K562 (cell line): Measurements from ENCODE around the gene RAB31. TPM values are rescaled to one million over a fixed set of nuclear protein-coding genes. Genes with fewer than 3 reads are reported as not detected.

Experiments
- ATAC-seq: fragments of 200-7000 bp; cut with Tn5 transposase; 3 replicates; pipeline ENCODE4 v1.9.1; 2020; ENCODE audit warnings: moderate library complexity
- BruUV-seq: library from RNA; stranded (reverse); fragments of 400-500 nt; replicated peaks from 2 replicates; lab custom pipeline; 2021; lab: Mats Ljungman, UMichigan
- CTCF ChIA-PET: fragments of 300-600 bp; formaldehyde crosslinking; extraction: SDS; loops from one replicate; lab custom pipeline; 2021; ENCODE audit warnings: low intra/inter-chr PET ratio; lab: Yijun Ruan, JAX
- POLR2A ChIA-PET: fragments of 300-600, 350-650 bp; sonication (Branson Sonifier 250); formaldehyde crosslinking; extraction: SDS; loops from one replicate; lab custom pipeline; 2021; ENCODE audit warnings: antibody characterized with exemption, inconsistent platforms; lab: Yijun Ruan, JAX
- DNase-seq, 4 experiments: peaks; one replicate each; pipeline versions ENCODE4 v3.0.0 to v3.0.0-alpha.2; 2011 to 2018; ENCODE audit warnings: low spot score in 3 of 4, mixed read lengths in 3 of 4; ENCODE audit errors: extremely low read depth in 1 of 4
- FAIRE-seq: peaks from 2 replicates; lab custom pipeline; 2011; peaks lifted over from hg19 to GRCh38; lab: Jason Lieb, UNC
- H2AFZ ChIP-seq: 2 replicates; pipeline ENCODE4 v1.6.0; 2011; ENCODE audit warnings: low read depth, low read length, control low read depth, inconsistent platforms
- H3K27ac ChIP-seq: fragments of 200-600 bp; 3 replicates; pipeline ENCODE4 v1.8.0; 2011; ENCODE audit warnings: low read depth, mild to moderate bottlenecking, control low read depth, inconsistent platforms, low read length, moderate library complexity, mixed read lengths; ENCODE audit errors: extremely low read depth
- H3K27me3 ChIP-seq, 2 experiments: fragments of 300-600 bp in 1 of 2; 2 replicates in 1 of 2; 3 replicates in 1 of 2; pipeline versions ENCODE4 v1.6.0 to v1.8.0; 2011; ENCODE audit warnings: inconsistent platforms in 2 of 2, low read length in 2 of 2, mild to moderate bottlenecking in 1 of 2, mixed read lengths in 1 of 2, moderate library complexity in 1 of 2; ENCODE audit not compliant: control insufficient read depth in 2 of 2, insufficient read depth in 2 of 2
- H3K36me3 ChIP-seq: fragments of 300-600 bp; 3 replicates; pipeline ENCODE4 v1.8.0; 2011; ENCODE audit warnings: mild to moderate bottlenecking, low read length, inconsistent platforms; ENCODE audit not compliant: control insufficient read depth, insufficient read depth
- H3K4me1 ChIP-seq, 2 experiments: fragments of 200-600 bp in 1 of 2; replicated peaks in 1 of 2; 2 replicates in 1 of 2; 3 replicates in 1 of 2; pipeline versions ENCODE4 v1.5.1 to v1.8.0; 2011; ENCODE audit warnings: inconsistent platforms in 2 of 2, low read length in 2 of 2, mild to moderate bottlenecking in 1 of 2, mixed read lengths in 1 of 2, moderate library complexity in 1 of 2; ENCODE audit not compliant: control insufficient read depth in 2 of 2, insufficient read depth in 2 of 2
- H3K4me2 ChIP-seq: 2 replicates; pipeline ENCODE4 v1.6.1; 2011; ENCODE audit warnings: low read length, control low read depth, inconsistent platforms, mixed read lengths; ENCODE audit not compliant: insufficient read depth
- H3K4me3 ChIP-seq: fragments of 200-600 bp; sonication (generic), shearing (Covaris generic); 2 replicates; pipeline ENCODE4 v1.5.1; 2016; ENCODE audit warnings: control low read depth, inconsistent platforms
- H3K79me2 ChIP-seq: fragments of 200-600 bp; 3 replicates; pipeline ENCODE4 v1.8.0; 2011; ENCODE audit warnings: low read length, inconsistent platforms; ENCODE audit not compliant: control insufficient read depth, insufficient read depth
- H3K9ac ChIP-seq, 2 experiments: 2 replicates each; pipeline versions ENCODE4 v1.6.0 to v1.6.1; 2011; ENCODE audit warnings: low read depth in 2 of 2, low read length in 2 of 2, control low read depth in 1 of 2, inconsistent platforms in 1 of 2, mild to moderate bottlenecking in 1 of 2, mixed read lengths in 1 of 2; ENCODE audit not compliant: insufficient read depth in 1 of 2
- H3K9me1 ChIP-seq: one replicate; pipeline ENCODE4 v1.6.0; 2011; ENCODE audit warnings: inconsistent platforms, mild to moderate bottlenecking, low read length, moderate library complexity; ENCODE audit not compliant: control insufficient read depth, insufficient read depth
- H3K9me3 ChIP-seq: replicated peaks from 2 replicates; pipeline ENCODE4 v1.5.1; 2011; ENCODE audit warnings: low read depth, low read length, inconsistent platforms; ENCODE audit not compliant: control insufficient read depth, insufficient read depth
- H4K20me1 ChIP-seq: replicated peaks from 2 replicates; pipeline ENCODE4 v1.6.1; 2011; ENCODE audit warnings: low read length, inconsistent platforms, mixed read lengths; ENCODE audit not compliant: control insufficient read depth, insufficient read depth
- ARID1B ChIP-seq: fragments of 450-650 bp; IDR thresholded peaks from 2 replicates; pipeline ENCODE4 v1.6.1; 2016; ENCODE audit warnings: antibody characterized with exemption, mild to moderate bottlenecking, inconsistent platforms
- BACH1 ChIP-seq: fragments of 200-800 bp; sonication (Bioruptor generic); IDR thresholded peaks from 2 replicates; pipeline ENCODE4 v1.6.1; 2016; ENCODE audit warnings: missing genetic modification characterization, missing compliant biosample characterization
- BRD4 ChIP-seq: fragments of 200-600 bp; sonication (generic); IDR thresholded peaks from 2 replicates; pipeline ENCODE4 v1.6.1; 2017; ENCODE audit warnings: inconsistent platforms
- EGR1 ChIP-seq: fragments of 450-650 bp; conservative IDR thresholded peaks from 2 replicates; pipeline ENCODE4 v1.6.1; 2017; ENCODE audit warnings: mild to moderate bottlenecking
- FIP1L1 ChIP-seq: fragments of 200-400 bp; formaldehyde crosslinking; IDR thresholded peaks from 2 replicates; pipeline ENCODE4 v1.6.1; 2018; ENCODE audit warnings: mild to moderate bottlenecking, low read depth, low read length; ENCODE audit not compliant: poor library complexity, severe bottlenecking
- FOS ChIP-seq: IDR thresholded peaks from 3 replicates; pipeline ENCODE4 v1.6.1; 2011; ENCODE audit not compliant: insufficient read length; ENCODE audit errors: extremely low read depth
- FOSL1 ChIP-seq: fragments of 200-800 bp; sonication (Bioruptor generic); conservative IDR thresholded peaks from 2 replicates; pipeline ENCODE4 v1.6.1; 2016; ENCODE audit warnings: missing genetic modification characterization, missing compliant biosample characterization
- HMG20B ChIP-seq: fragments of 250-450 bp; sonication (Bioruptor Pico); IDR thresholded peaks from 2 replicates; pipeline ENCODE4 v1.5.0; 2021; ENCODE audit warnings: mild to moderate bottlenecking
- MAFF ChIP-seq: IDR thresholded peaks from 2 replicates; pipeline ENCODE4 v1.6.1; 2012; ENCODE audit warnings: low read length, improper control_type of control experiment
- NFE2L1 ChIP-seq: fragments of 450-650 bp; IDR thresholded peaks from 2 replicates; pipeline ENCODE4 v1.6.1; 2016; ENCODE audit warnings: missing genetic modification characterization, low read depth, mild to moderate bottlenecking, missing compliant biosample characterization, moderate library complexity, borderline replicate concordance
- SMAD3 ChIP-seq: fragments of 450-650 bp; formaldehyde crosslinking; conservative IDR thresholded peaks from 2 replicates; pipeline ENCODE4 v1.4.0; 2020; ENCODE audit warnings: mild to moderate bottlenecking
- SMARCB1 ChIP-seq: IDR thresholded peaks from 2 replicates; pipeline ENCODE4 v1.6.1; 2011; ENCODE audit warnings: improper control_type of control experiment, low read depth; ENCODE audit not compliant: insufficient read length
- ZNF121 ChIP-seq: sonication (generic); formaldehyde crosslinking; conservative IDR thresholded peaks from 2 replicates; pipeline ENCODE4 v1.8.0; 2022; ENCODE audit warnings: missing genetic modification reagents
- ZNF232 ChIP-seq: sonication (generic); formaldehyde crosslinking; IDR thresholded peaks from 2 replicates; pipeline ENCODE4 v1.8.0; 2022; ENCODE audit warnings: mild to moderate bottlenecking, missing genetic modification reagents
- ZNF282 ChIP-seq: sonication (generic); formaldehyde crosslinking; IDR thresholded peaks from 2 replicates; pipeline ENCODE4 v1.8.1; 2023; ENCODE audit warnings: missing genetic modification reagents
- ZNF398 ChIP-seq: fragments of 250-450 bp; sonication (Bioruptor Pico); IDR thresholded peaks from 2 replicates; pipeline ENCODE4 v1.8.0; 2021; ENCODE audit warnings: moderate library complexity, mild to moderate bottlenecking, inconsistent platforms
- ZNF766 ChIP-seq: fragments of 200-800 bp; sonication (Bioruptor generic); conservative IDR thresholded peaks from 2 replicates; pipeline ENCODE4 v1.6.1; 2016; ENCODE audit warnings: missing genetic modification characterization, missing compliant biosample characterization
- WGBS: fragments of 100-300 bp; shearing (Covaris generic); methylation state at CpG from one replicate; pipeline ENCODE4 v1.1.6; 2016; ENCODE audit warnings: low coverage, mixed read lengths; ENCODE audit not compliant: insufficient coverage; ENCODE audit errors: missing lambda C conversion rate; 5-methylcytosine and 5-hydroxymethylcytosine counted together
- in situ Hi-C: fragments of 300-500 bp; cut with MboI; formaldehyde crosslinking; loops from 4 replicates; pipeline ENCODE4 v1.15.0; 2018; ENCODE audit warnings: inconsistent platforms, mixed read lengths
- intact Hi-C: fragments of 100-400 bp; cut with micrococcal nuclease; formaldehyde crosslinking; loops from 2 replicates; pipeline ENCODE4 v1.14.2; 2022
- polyA plus RNA-seq, 8 experiments: library from polyadenylated mRNA; depleted of rRNA in 4 of 8; stranded (reverse) in 5 of 8; unstranded in 3 of 8; fragments of >200 nt; fragmentation: Nextera tagmentation in 2 of 8; fragmentation: Illumina TruSeq in 1 of 8; extraction: Ambion mirVana in 2 of 8; extraction: Trizol in 1 of 8; gene quantifications; 2 replicates each; pipeline versions ENCODE4 v1.2.1 to v1.2.3, GENCODE V29; 2011 to 2014; ENCODE audit warnings: inconsistent platforms in 1 of 8, missing spikeins in 1 of 8
- total RNA-seq, 7 experiments: library from RNA; depleted of rRNA in 6 of 7; stranded (reverse); fragments of >200 nt in 6 of 7; fragmentation: Illumina TruSeq in 2 of 7; extraction: Trizol in 2 of 7; gene quantifications; 2 replicates each; pipeline versions ENCODE4 v1.2.1 to v1.2.3, GENCODE V29; 2011 to 2021; ENCODE audit warnings: low replicate concordance in 1 of 7

Gene RAB31
- total and polyA plus RNA-seq, 9 of the 15 experiments (the other 6 are each of a cell fraction or from before 2014, with no cell fraction given): 20.7 to 70.4 (median 41.3) TPM

- TF ChIP-seq MAFF: peak; percentile 77
- no peak for TF ChIP-seq EGR1
- TF ChIP-seq ZNF398: no peak
- TF ChIP-seq SMARCB1: no peak
- TF ChIP-seq ARID1B: no peak
- 0 out of 2 replicates have a peak, but pooled peaks have one; percentile 33 for TF ChIP-seq FOSL1 (tag)
- TF ChIP-seq ZNF121: no peak
Observed at GRCh38 chr18:9814431-9814830, 106.3 kb downstream of the RAB31 start (continued).

GRCh38 chr18:9817286-9817685 is 109.2 kb downstream of the RAB31 start:
- H3K4me2 ChIP-seq: no peak overlapping the region
- in situ Hi-C loops (no loop called here), intact Hi-C loops (no loop called here)
- WGBS: 84% methylated on average over 4 of the region's 4 CpGs
- H3K9ac ChIP-seq: no peak overlapping the region
- peaks cover 32% of the 10 kb centered on the region for H3K36me3 ChIP-seq
- ATAC-seq (no peak), DNase-seq (no peak), FAIRE-seq (no peak)
- peaks cover 12% of the 10 kb centered on the region; the same call in 1 of the 2 replicates for H3K9me3 ChIP-seq
- no peak overlapping the region for H3K4me3 ChIP-seq
- H3K27me3 ChIP-seq: no peaks in the 10 kb centered on the region
- H4K20me1 ChIP-seq: no peaks in the 10 kb centered on the region
- H2AFZ ChIP-seq: no peak overlapping the region
- no peaks in the 10 kb centered on the region for H3K9me1 ChIP-seq
- no peaks in the 10 kb centered on the region; the same call in 2 of the 3 replicates for H3K79me2 ChIP-seq
- peaks cover 6 to 25% of the 10 kb centered on the region in 2 experiments for H3K4me1 ChIP-seq
- no peak overlapping the region for H3K27ac ChIP-seq
- ChIA-PET POLR2A (interaction anchor here (0.7 to 1.9 kb wide), 4 partner anchors 10 to 109 kb away, joined by 3 to 13 read pairs (median 4); partner anchors contain the start of gene RAB31), CTCF (no interaction called here)
- no TSS peak for BruUV-seq
- TF ChIP-seq SMAD3 (no peak), FOS (no peak), ZNF766 (no peak), FIP1L1 (no peak), ZNF282 (CRISPR knock-in tag) (no peak), HMG20B (CRISPR knock-in tag) (no peak), BRD4 (no peak), BACH1 (tag) (no peak), NFE2L1 (no peak), ZNF232 (CRISPR knock-in tag) (no peak)
